GM12878 (cell line): Measurements from ENCODE around the gene TSPAN15. TPM values are rescaled to one million over a fixed set of nuclear protein-coding genes. Genes with fewer than 3 reads are reported as not detected.

Experiments
- ATAC-seq: fragments of 200-7000 bp; cut with Tn5 transposase; 3 replicates; pipeline ENCODE4 v1.9.1; 2020; ENCODE audit warnings: mild to moderate bottlenecking, moderate library complexity
- BruUV-seq: library from RNA; stranded (reverse); fragments of 400-500 nt; replicated peaks from 2 replicates; lab custom pipeline; 2021; lab: Mats Ljungman, UMichigan
- CTCF ChIA-PET: fragments of 300-600 bp; sonication (Branson Sonifier 250); formaldehyde crosslinking; extraction: SDS; loops from one replicate; lab custom pipeline; 2021; ENCODE audit warnings: inconsistent platforms; lab: Yijun Ruan, JAX
- POLR2A ChIA-PET: fragments of 350-600 bp; formaldehyde crosslinking; extraction: SDS; loops from one replicate; lab custom pipeline; 2021; ENCODE audit warnings: inconsistent platforms; lab: Charles Lee
- RAD21 ChIA-PET: fragments of 300-600 bp; sonication (Branson Sonifier 250); formaldehyde crosslinking; loops from one replicate; lab custom pipeline; 2023; ENCODE audit warnings: antibody characterized with exemption; ENCODE audit not compliant: unreplicated experiment; lab: Charles Lee
- SMC1A ChIA-PET: fragments of 300-600 bp; sonication (Branson Sonifier 250); formaldehyde crosslinking; loops from one replicate; lab custom pipeline; 2023; ENCODE audit not compliant: unreplicated experiment, uncharacterized antibody; lab: Charles Lee
- DNase-seq: peaks from one replicate; pipeline ENCODE4 v3.0.0-alpha.2; 2011; ENCODE audit warnings: low read depth, low spot score
- FAIRE-seq: peaks from 3 replicates; lab custom pipeline; 2011; peaks lifted over from hg19 to GRCh38; lab: Jason Lieb, UNC
- H2AFZ ChIP-seq: 2 replicates; pipeline ENCODE4 v1.6.0; 2011; ENCODE audit warnings: low read depth, low read length, control low read depth; ENCODE audit not compliant: control insufficient read depth
- H3K27ac ChIP-seq: 2 replicates; pipeline ENCODE4 v1.5.1; 2011; ENCODE audit warnings: control low read depth; ENCODE audit not compliant: control insufficient read depth, insufficient read depth
- H3K27me3 ChIP-seq, 2 experiments: replicated peaks in 1 of 2; 2 replicates each; pipeline versions ENCODE4 v1.6.0 to v1.6.1; 2011; ENCODE audit warnings: low read length in 1 of 2; ENCODE audit not compliant: control insufficient read depth in 2 of 2, insufficient read depth in 2 of 2
- H3K36me3 ChIP-seq, 2 experiments: 2 replicates each; pipeline ENCODE4 v1.5.1; 2011; ENCODE audit warnings: low read length in 1 of 2; ENCODE audit not compliant: control insufficient read depth in 2 of 2, insufficient read depth in 2 of 2
- H3K4me1 ChIP-seq: 2 replicates; pipeline ENCODE4 v1.6.1; 2011; ENCODE audit warnings: mild to moderate bottlenecking, low read length, moderate library complexity, mixed read lengths; ENCODE audit not compliant: control insufficient read depth, insufficient read depth
- H3K4me2 ChIP-seq: 2 replicates; pipeline ENCODE4 v1.6.0; 2011; ENCODE audit warnings: control low read depth; ENCODE audit not compliant: control insufficient read depth, insufficient read depth
- H3K4me3 ChIP-seq: fragments of 200-600 bp; sonication (generic); 2 replicates; pipeline ENCODE4 v1.5.1; 2016
- H3K79me2 ChIP-seq: 2 replicates; pipeline ENCODE4 v1.6.0; 2011; ENCODE audit warnings: low read length; ENCODE audit not compliant: control insufficient read depth, insufficient read depth
- H3K9ac ChIP-seq: 2 replicates; pipeline ENCODE4 v1.8.0; 2011; ENCODE audit warnings: low read length, control low read depth, mixed read lengths; ENCODE audit not compliant: control insufficient read depth, insufficient read depth
- H3K9me3 ChIP-seq: replicated peaks from 3 replicates; pipeline ENCODE4 v1.5.1; 2011; ENCODE audit warnings: mild to moderate bottlenecking, low read length; ENCODE audit not compliant: control insufficient read depth, insufficient read depth
- H4K20me1 ChIP-seq: 2 replicates; pipeline ENCODE4 v1.6.0; 2011; ENCODE audit not compliant: control insufficient read depth, insufficient read depth
- DPF2 ChIP-seq: fragments of 450-650 bp; IDR thresholded peaks from 2 replicates; pipeline ENCODE4 v1.6.1; 2017; ENCODE audit warnings: mild to moderate bottlenecking
- GABPA ChIP-seq: IDR thresholded peaks from 2 replicates; pipeline ENCODE4 v1.6.1; 2014; ENCODE audit warnings: antibody characterized with exemption, low read depth, mild to moderate bottlenecking, inconsistent platforms
- GATAD2B ChIP-seq: fragments of 450-650 bp; conservative IDR thresholded peaks from 2 replicates; pipeline ENCODE4 v1.6.1; 2017; ENCODE audit warnings: low read depth, mild to moderate bottlenecking, moderate library complexity
- MTA2 ChIP-seq: fragments of 450-650 bp; IDR thresholded peaks from 2 replicates; pipeline ENCODE4 v1.6.1; 2016; ENCODE audit warnings: low read depth, mild to moderate bottlenecking, moderate library complexity
- NR2C1 ChIP-seq: fragments of 450-650 bp; IDR thresholded peaks from 2 replicates; pipeline ENCODE4 v1.6.1; 2017; ENCODE audit warnings: antibody characterized with exemption, mild to moderate bottlenecking, moderate library complexity
- NR2C2 ChIP-seq: IDR thresholded peaks from 2 replicates; pipeline ENCODE4 v1.6.1; 2011; ENCODE audit warnings: borderline replicate concordance, low read depth; ENCODE audit not compliant: control insufficient read depth, insufficient read length
- RAD51 ChIP-seq: fragments of 450-650 bp; IDR thresholded peaks from 2 replicates; pipeline ENCODE4 v1.6.1; 2016; ENCODE audit warnings: moderate library complexity, mild to moderate bottlenecking, inconsistent platforms
- WGBS: methylation state at CpG from one replicate; pipeline ENCODE4 v1.1.6; 2016; ENCODE audit warnings: low lambda C conversion rate; ENCODE audit not compliant: insufficient replicate concordance, insufficient coverage; ENCODE audit errors: missing lambda C conversion rate; 5-methylcytosine and 5-hydroxymethylcytosine counted together
- in situ Hi-C: fragments of 300-500 bp; cut with MboI; formaldehyde crosslinking; loops from 9 replicates; pipeline ENCODE4 v1.14.3; 2018; ENCODE audit warnings: mixed read lengths
- intact Hi-C: fragments of 100-400 bp; cut with micrococcal nuclease; formaldehyde crosslinking; loops from one replicate; pipeline ENCODE4 v1.14.2; 2022; ENCODE audit not compliant: unreplicated experiment
- polyA plus RNA-seq, 11 experiments: library from polyadenylated mRNA; depleted of rRNA in 4 of 11; unstranded in 6 of 11; stranded (reverse) in 5 of 11; fragments of >200 nt; fragmentation: Nextera tagmentation in 4 of 11; fragmentation: Illumina TruSeq in 1 of 11; extraction: Ambion mirVana in 4 of 11; extraction: Trizol in 1 of 11; gene quantifications; 1 replicate in 1 of 11; 2 replicates in 10 of 11; pipeline versions ENCODE4 v1.2.1 to v1.2.3, GENCODE V29; 2011 to 2016; ENCODE audit warnings: inconsistent platforms in 2 of 11, missing spikeins in 2 of 11, low read depth in 1 of 11
- total RNA-seq, 4 experiments: library from RNA; depleted of rRNA in 3 of 4; stranded (reverse); fragments of >200 nt in 3 of 4; fragmentation: Illumina TruSeq in 1 of 4; extraction: Trizol in 1 of 4; gene quantifications; 2 replicates each; pipeline versions ENCODE4 v1.2.1 to v1.2.3, GENCODE V29; 2013 to 2021
- TF ChIP-seq, protein P1 (sequence below): fragments of 450-650 bp; IDR thresholded peaks from 2 replicates; pipeline ENCODE4 v1.6.1; 2017; ENCODE audit warnings: borderline replicate concordance
- TF ChIP-seq, protein P2 (sequence below): fragments of 450-650 bp; IDR thresholded peaks from 2 replicates; pipeline ENCODE4 v1.6.1; 2016; ENCODE audit warnings: mild to moderate bottlenecking

Gene TSPAN15
- total and polyA plus RNA-seq, 10 of the 15 experiments (the other 5 are each of a cell fraction or from before 2014, with no cell fraction given), result 1.3 to 8.5 (median 2.4) TPM; not detected in 2

DNA sequence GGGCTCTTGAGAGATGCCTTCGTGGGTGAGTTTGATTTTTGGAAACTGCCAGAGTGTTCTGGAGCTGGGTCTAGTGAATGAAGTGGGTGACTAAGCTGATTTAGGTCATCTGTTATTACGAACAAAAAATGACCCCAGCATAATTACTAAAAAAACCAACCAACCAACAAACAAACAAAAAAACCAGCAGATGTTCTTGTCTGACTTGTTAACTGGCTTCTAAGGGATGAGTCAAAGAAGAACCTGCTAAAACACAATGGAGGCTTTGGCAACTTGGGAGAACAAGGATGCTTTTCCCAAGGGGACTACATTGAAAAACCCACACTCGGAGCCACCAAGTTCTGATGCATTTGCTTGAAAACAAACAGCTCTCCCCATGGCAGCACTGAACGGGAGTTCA is 46.0 kb upstream of the TSPAN15 start (continued):
- no peak for TF ChIP-seq GABPA
- no peak for TF ChIP-seq MTA2
- no peak for TF ChIP-seq NR2C2
- TF ChIP-seq GATAD2B, result no peak
- TF ChIP-seq RAD51, result no peak

DNA sequence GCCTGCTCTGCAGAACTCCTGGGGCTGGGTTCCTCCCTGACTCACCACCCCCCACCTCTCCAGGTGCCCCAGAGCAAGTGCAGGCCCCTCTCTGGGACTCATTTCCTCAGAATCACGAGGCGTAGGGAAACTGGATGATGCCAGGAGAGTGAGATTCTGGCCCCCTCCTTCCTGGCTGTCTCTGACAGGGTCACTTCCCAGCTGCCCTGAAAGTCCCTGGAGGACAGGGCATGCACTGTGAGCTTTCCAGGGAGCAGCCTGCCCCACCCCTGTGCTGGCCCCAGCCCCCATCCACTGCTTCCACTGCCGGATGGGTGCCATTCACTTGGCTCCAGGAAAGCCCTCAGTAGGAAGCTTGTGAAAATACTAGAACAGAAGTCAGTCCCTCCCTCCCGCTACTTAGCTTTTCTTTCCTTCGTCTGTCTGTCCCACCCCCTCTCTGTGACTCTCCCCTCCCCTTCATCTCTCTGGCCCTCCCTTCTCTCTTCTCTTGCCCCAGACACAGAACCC is 44.9 kb upstream of the TSPAN15 start:
- in situ Hi-C loops, result loop anchor here (10.0 kb wide), 1 partner anchor 412 kb away; no protein-coding TSS in a partner anchor
- Histone ChIP-seq H3K36me3 (peaks cover 0 to 2% of the 10 kb centered on the region in 2 experiments; a peak in 3 of 4 replicates), H3K4me2 (no peak overlapping the region), H3K27me3 (no peaks in the 10 kb centered on the region), H4K20me1 (no peaks in the 10 kb centered on the region), H3K27ac (no peak overlapping the region), H3K4me1 (peaks cover 13% of the 10 kb centered on the region), H3K79me2 (no peaks in the 10 kb centered on the region), H2AFZ (no peak overlapping the region), H3K9me3 (no peaks in the 10 kb centered on the region), H3K9ac (no peak overlapping the region), H3K4me3 (no peak overlapping the region)
- no peak for FAIRE-seq
- WGBS, result 31% methylated on average over 4 of the region's 5 CpGs
- ATAC-seq, result no peak
- ChIA-PET CTCF (interaction anchor here (0.8 to 3.7 kb wide), 15 partner anchors 8 to 401 kb away, joined by 3 to 32 read pairs (median 4); no protein-coding TSS in a partner anchor), POLR2A (no interaction called here), RAD21 (interaction anchor here (0.8 to 2.6 kb wide), 5 partner anchors 79 to 178 kb away, joined by 3 to 9 read pairs (median 3); no protein-coding TSS in a partner anchor), SMC1A (interaction anchor here (0.8 to 3.1 kb wide), 6 partner anchors 14 to 168 kb away, joined by 3 to 19 read pairs (median 4); no protein-coding TSS in a partner anchor)
- intact Hi-C loops, result loop anchor here (5.0 kb wide), 1 partner anchor 231 kb away; no protein-coding TSS in a partner anchor
- BruUV-seq, result no TSS peak
- TF ChIP-seq DPF2 (no peak), GABPA (no peak), NR2C1 (no peak)
- TF ChIP-seq, protein P1, sequence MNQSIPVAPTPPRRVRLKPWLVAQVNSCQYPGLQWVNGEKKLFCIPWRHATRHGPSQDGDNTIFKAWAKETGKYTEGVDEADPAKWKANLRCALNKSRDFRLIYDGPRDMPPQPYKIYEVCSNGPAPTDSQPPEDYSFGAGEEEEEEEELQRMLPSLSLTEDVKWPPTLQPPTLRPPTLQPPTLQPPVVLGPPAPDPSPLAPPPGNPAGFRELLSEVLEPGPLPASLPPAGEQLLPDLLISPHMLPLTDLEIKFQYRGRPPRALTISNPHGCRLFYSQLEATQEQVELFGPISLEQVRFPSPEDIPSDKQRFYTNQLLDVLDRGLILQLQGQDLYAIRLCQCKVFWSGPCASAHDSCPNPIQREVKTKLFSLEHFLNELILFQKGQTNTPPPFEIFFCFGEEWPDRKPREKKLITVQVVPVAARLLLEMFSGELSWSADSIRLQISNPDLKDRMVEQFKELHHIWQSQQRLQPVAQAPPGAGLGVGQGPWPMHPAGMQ, result no peak
- TF ChIP-seq, protein P2, sequence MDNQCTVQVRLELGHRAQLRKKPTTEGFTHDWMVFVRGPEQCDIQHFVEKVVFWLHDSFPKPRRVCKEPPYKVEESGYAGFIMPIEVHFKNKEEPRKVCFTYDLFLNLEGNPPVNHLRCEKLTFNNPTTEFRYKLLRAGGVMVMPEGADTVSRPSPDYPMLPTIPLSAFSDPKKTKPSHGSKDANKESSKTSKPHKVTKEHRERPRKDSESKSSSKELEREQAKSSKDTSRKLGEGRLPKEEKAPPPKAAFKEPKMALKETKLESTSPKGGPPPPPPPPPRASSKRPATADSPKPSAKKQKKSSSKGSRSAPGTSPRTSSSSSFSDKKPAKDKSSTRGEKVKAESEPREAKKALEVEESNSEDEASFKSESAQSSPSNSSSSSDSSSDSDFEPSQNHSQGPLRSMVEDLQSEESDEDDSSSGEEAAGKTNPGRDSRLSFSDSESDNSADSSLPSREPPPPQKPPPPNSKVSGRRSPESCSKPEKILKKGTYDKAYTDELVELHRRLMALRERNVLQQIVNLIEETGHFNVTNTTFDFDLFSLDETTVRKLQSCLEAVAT, result no peak
- DNase-seq, result no peak
